CD4-positive, alpha-beta T cell treated with Interleukin-15 for 4 hours (primary cell): ENCODE results near the gene PRPH.
"Not testable (repeated sequence)": the region's sequence is repeated elsewhere in the genome, so short reads cannot be mapped to it uniquely, and the experiment has no call there.

Source experiments
- DNase-seq: peaks from one replicate; pipeline ENCODE4 v3.0.0-alpha.2; 2020; ENCODE audit warnings: low spot score

Gene PRPH

GRCh38 chr12:49301760-49302159 lies 6.8 kb downstream of the PRPH start:
- no peak for DNase-seq

- DNase-seq = no peak
Measured at GRCh38 chr12:49304161-49304560, 9.2 kb downstream of the PRPH start.

- no peak for DNase-seq
Measured at GRCh38 chr12:49305762-49306510, 11.0 kb downstream of the PRPH start.

- no peak for DNase-seq
Measured at GRCh38 chr12:49309386-49309785, 14.4 kb downstream of the PRPH start.

GRCh38 chr12:49310451-49311000 lies 15.6 kb downstream of the PRPH start:
- DNase-seq = not testable (repeated sequence)

GRCh38 chr12:49314811-49315210 lies 19.9 kb downstream of the PRPH start:
- no peak for DNase-seq

GRCh38 chr12:49317118-49317517 lies 22.2 kb downstream of the PRPH start:
- DNase-seq = not testable (repeated sequence)

GRCh38 chr12:49320411-49321103 lies 25.6 kb downstream of the PRPH start:
- not testable (repeated sequence) for DNase-seq

- no peak for DNase-seq
Measured at GRCh38 chr12:49322367-49322707, 27.4 kb downstream of the PRPH start.

GRCh38 chr12:49322708-49323523 lies 28.0 kb downstream of the PRPH start, which contains the start of gene TROAP:
Gene TROAP, plus strand, starts transcription at chr12:49323255. Its CDS starts 354 bp downstream, at chr12:49323609.
- peak; percentile 99 for DNase-seq

GRCh38 chr12:49323524-49324097 lies 28.7 kb downstream of the PRPH start:
- no peak for DNase-seq

- no peak for DNase-seq
Measured at GRCh38 chr12:49325606-49326005, 30.7 kb downstream of the PRPH start.

- no peak for DNase-seq
Measured at GRCh38 chr12:49327368-49327767, 32.4 kb downstream of the PRPH start.

GRCh38 chr12:49327887-49328286 lies 32.9 kb downstream of the PRPH start:
- DNase-seq = no peak

GRCh38 chr12:49328816-49329215 lies 33.9 kb downstream of the PRPH start:
- no peak for DNase-seq

GRCh38 chr12:49330032-49330619 lies 35.2 kb downstream of the PRPH start:
- DNase-seq = no peak

- DNase-seq = no peak
Measured at GRCh38 chr12:49330631-49331379, 35.9 kb downstream of the PRPH start.

GRCh38 chr12:49331380-49332222 lies 36.7 kb downstream of the PRPH start:
- no peak for DNase-seq

GRCh38 chr12:49332441-49332861 lies 37.5 kb downstream of the PRPH start:
- DNase-seq = no peak

GRCh38 chr12:49332891-49333371 lies 38.0 kb downstream of the PRPH start:
- no peak for DNase-seq
